ENCODE data around the gene TMEM132D.

The TMEM132D gene

DNA sequence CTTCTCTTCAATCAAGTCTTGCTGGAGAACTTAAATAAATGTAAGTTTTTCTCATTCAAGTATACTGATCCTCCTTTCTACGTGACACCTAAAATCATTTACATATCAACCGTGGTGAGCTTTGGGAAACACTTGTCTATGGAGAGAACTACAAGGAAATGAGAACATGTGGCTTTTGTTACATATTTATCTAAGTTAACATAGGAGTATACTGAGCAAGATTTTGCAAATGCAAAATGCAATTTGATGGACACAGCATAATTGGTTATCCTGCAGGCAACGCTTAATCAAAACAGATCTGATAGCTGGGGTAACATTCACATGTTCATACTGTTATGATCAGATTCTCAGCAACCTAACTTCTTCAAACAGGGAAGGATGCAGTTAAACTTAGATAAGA is 376.3 kb downstream of the TMEM132D start:
- no peaks in the 10 kb centered on the region for H3K4me1 ChIP-seq (ENCODE audit: control insufficient read depth, insufficient read depth, low read length, unreplicated experiment)
- no peaks in the 10 kb centered on the region for H3K79me2 ChIP-seq (ENCODE audit: control insufficient read depth, insufficient read depth, low read length, unreplicated experiment)
- H3K4me3 ChIP-seq (ENCODE audit: low read depth, low read length) = no peak overlapping the region
- no peak overlapping the region for H3K27ac ChIP-seq (ENCODE audit: low read depth, low read length)
- H2AFZ ChIP-seq (ENCODE audit: low read length, unreplicated experiment) = no peak overlapping the region
- H3K27me3 ChIP-seq (ENCODE audit: insufficient read depth, low read length) = no peaks in the 10 kb centered on the region
- H3K36me3 ChIP-seq (ENCODE audit: insufficient read depth, low read length) = no peaks in the 10 kb centered on the region

DNA sequence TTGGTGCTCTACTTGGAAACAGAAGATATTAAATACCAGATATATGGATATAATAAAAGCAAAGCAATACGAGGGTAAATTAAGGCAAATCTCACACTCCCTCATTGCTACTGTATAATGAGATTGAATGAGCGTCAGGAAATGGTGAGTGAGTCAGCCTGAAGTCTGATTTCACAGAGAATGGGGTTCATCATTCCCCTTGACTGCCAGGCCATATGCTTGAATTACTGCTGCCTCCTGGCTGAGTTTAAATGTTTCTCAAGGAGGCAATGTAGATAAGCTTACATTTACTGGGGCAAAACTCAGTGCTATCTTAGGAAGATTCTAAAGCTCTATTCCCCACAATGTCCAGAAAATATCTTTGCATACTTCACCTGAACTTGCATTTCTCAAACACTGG is 380.2 kb downstream of the TMEM132D start:
- no peaks in the 10 kb centered on the region for H3K79me2 ChIP-seq (ENCODE audit: control insufficient read depth, insufficient read depth, low read length, unreplicated experiment)
- no peaks in the 10 kb centered on the region for H3K36me3 ChIP-seq (ENCODE audit: insufficient read depth, low read length)
- no peak overlapping the region for H3K27ac ChIP-seq (ENCODE audit: low read depth, low read length)
- no peak overlapping the region for H2AFZ ChIP-seq (ENCODE audit: low read length, unreplicated experiment)
- H3K4me3 ChIP-seq (ENCODE audit: low read depth, low read length) = no peak overlapping the region
- no peaks in the 10 kb centered on the region for H3K4me1 ChIP-seq (ENCODE audit: control insufficient read depth, insufficient read depth, low read length, unreplicated experiment)
- no peaks in the 10 kb centered on the region for H3K27me3 ChIP-seq (ENCODE audit: insufficient read depth, low read length)

DNA sequence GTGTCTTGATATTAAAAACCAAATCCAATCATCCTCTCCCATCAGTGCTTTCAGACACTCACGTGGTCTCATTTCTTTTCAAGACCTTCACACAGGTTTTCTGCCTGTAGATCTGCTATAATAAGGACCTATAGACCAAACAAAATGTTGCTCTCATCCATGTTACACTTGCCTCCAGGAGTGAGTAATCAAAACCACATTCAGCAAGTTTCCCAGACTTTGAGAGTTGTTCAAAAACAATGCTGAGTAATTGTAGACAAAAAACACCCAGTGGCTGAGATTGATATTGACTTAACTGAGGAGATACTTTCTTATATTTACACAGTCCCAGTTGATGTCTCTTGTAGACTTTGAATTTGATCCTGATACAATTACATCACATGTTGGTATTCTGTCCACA is 383.1 kb downstream of the TMEM132D start:
- no peaks in the 10 kb centered on the region for H3K36me3 ChIP-seq (ENCODE audit: insufficient read depth, low read length)
- no peak overlapping the region for H2AFZ ChIP-seq (ENCODE audit: low read length, unreplicated experiment)
- H3K4me1 ChIP-seq (ENCODE audit: control insufficient read depth, insufficient read depth, low read length, unreplicated experiment) = no peaks in the 10 kb centered on the region
- no peaks in the 10 kb centered on the region for H3K79me2 ChIP-seq (ENCODE audit: control insufficient read depth, insufficient read depth, low read length, unreplicated experiment)
- no peak overlapping the region for H3K4me3 ChIP-seq (ENCODE audit: low read depth, low read length)
- H3K27me3 ChIP-seq (ENCODE audit: insufficient read depth, low read length) = no peaks in the 10 kb centered on the region
- H3K27ac ChIP-seq (ENCODE audit: low read depth, low read length) = no peak overlapping the region

DNA sequence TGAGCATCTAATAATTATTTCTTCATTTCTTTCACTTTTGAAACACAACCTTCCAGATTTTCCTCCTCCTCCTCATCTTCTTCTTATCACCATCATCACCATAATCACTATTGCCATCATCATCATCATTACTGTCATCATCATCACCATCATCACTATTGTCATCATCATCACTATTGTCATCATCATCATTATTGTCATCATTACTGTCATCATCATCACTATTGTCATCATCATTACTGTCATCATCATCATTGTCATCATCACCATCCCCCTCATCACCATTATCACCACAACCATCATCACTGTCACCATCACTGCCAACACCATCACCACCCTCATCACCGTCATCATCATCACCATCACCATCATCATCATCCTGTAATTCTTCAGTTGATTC is 400.0 kb downstream of the TMEM132D start:
- Histone ChIP-seq H3K27ac (ENCODE audit: low read depth, low read length) (no peak overlapping the region), H3K36me3 (ENCODE audit: insufficient read depth, low read length) (no peaks in the 10 kb centered on the region), H2AFZ (ENCODE audit: low read length, unreplicated experiment) (no peak overlapping the region), H3K79me2 (ENCODE audit: control insufficient read depth, insufficient read depth, low read length, unreplicated experiment) (no peaks in the 10 kb centered on the region), H3K4me3 (ENCODE audit: low read depth, low read length) (no peak overlapping the region), H3K4me1 (ENCODE audit: control insufficient read depth, insufficient read depth, low read length, unreplicated experiment) (no peaks in the 10 kb centered on the region), H3K27me3 (ENCODE audit: insufficient read depth, low read length) (no peaks in the 10 kb centered on the region)

DNA sequence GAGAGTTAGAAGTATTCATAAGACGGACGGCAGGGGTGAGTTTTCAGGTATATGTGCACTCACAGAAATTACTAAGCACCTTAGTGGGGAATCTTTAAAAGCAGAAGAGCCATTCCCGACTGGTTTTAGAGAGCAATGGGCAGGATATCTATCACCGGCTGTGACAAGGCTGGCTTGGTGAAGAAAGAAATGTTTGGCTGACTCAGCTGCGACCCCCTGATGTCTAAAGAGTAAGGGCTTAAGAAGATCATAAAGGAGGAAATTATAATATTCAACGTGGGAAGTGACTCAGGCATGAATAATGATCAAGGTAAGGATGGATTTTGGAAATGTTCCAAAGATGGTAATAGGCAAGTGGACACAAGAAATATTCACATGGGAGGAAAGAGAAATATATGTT is 407.6 kb downstream of the TMEM132D start:
- Histone ChIP-seq H3K79me2 (ENCODE audit: control insufficient read depth, insufficient read depth, low read length, unreplicated experiment) (no peaks in the 10 kb centered on the region), H3K36me3 (ENCODE audit: insufficient read depth, low read length) (no peaks in the 10 kb centered on the region), H3K4me3 (ENCODE audit: low read depth, low read length) (no peak overlapping the region), H3K27ac (ENCODE audit: low read depth, low read length) (no peak overlapping the region), H3K27me3 (ENCODE audit: insufficient read depth, low read length) (no peaks in the 10 kb centered on the region), H3K4me1 (ENCODE audit: control insufficient read depth, insufficient read depth, low read length, unreplicated experiment) (no peaks in the 10 kb centered on the region), H2AFZ (ENCODE audit: low read length, unreplicated experiment) (no peak overlapping the region)

DNA sequence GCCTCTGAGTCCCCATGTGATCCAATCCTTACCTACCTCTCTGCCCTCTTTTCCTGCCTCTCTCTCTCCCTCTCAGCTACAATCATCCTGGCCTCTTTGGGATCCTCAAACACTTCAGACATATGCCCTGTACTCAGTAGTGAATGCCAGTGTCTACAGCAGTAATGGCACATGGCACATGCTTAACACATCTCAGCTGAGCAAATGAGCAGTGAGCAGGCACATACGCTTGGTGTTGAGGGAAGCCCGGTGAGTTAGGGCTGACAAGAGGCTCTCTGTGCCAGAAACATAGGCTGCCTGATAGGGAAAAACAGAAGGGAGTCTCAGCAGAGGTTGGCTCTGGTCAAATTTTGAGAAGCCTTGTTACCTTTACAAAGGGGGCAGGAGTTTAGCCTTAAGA is 409.1 kb downstream of the TMEM132D start:
- H3K4me3 ChIP-seq (ENCODE audit: low read depth, low read length) = no peak overlapping the region
- no peaks in the 10 kb centered on the region for H3K36me3 ChIP-seq (ENCODE audit: insufficient read depth, low read length)
- no peaks in the 10 kb centered on the region for H3K79me2 ChIP-seq (ENCODE audit: control insufficient read depth, insufficient read depth, low read length, unreplicated experiment)
- no peaks in the 10 kb centered on the region for H3K4me1 ChIP-seq (ENCODE audit: control insufficient read depth, insufficient read depth, low read length, unreplicated experiment)
- H2AFZ ChIP-seq (ENCODE audit: low read length, unreplicated experiment) = no peak overlapping the region
- H3K27ac ChIP-seq (ENCODE audit: low read depth, low read length) = no peak overlapping the region
- no peaks in the 10 kb centered on the region for H3K27me3 ChIP-seq (ENCODE audit: insufficient read depth, low read length)

DNA sequence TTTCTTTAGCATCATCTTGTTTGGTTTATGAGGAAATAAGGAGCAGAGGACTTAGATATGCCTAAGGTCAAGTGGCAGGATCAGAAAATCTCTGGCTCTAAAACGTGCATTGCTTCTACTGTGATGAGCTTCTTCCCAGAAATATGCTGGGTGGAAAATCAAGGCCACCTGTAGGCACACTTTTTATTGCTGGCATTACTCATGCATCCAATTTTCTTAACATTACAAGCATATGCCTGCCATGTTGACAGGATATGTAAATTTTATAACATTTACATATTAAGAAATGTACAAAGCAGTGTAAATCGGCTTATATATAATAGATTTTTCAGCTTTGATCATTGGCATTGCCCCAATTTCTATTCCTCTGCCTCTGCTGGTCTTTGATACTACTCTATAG is 409.6 kb downstream of the TMEM132D start:
- no peak overlapping the region for H2AFZ ChIP-seq (ENCODE audit: low read length, unreplicated experiment)

DNA sequence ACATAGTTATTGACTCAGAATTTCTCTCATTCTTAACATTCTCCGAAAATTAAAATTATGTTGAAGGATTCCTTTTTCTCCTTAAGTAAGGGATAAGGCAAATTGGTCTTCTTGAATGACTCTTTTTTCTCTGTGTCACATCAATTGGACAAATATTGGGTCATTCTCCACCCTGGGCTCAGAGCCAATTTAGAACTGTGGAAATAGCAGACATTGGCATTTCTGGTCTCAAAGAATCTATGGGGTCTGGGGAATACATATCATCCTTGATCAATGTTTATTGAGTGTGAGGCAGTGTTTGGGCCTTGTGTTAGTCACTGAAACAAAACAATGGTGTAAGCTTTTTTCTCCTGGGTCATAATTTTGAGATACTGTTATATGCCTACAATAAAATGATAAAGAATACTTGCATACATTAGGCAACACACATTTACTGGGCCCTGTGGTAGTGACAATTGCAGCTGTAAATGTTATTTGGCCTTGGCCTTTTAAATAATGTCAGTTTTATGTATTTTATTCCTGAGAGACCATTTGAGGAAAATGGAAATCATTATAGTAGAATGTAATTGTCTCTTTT is 414.6 kb downstream of the TMEM132D start:
- no peaks in the 10 kb centered on the region for H3K79me2 ChIP-seq (ENCODE audit: control insufficient read depth, insufficient read depth, low read length, unreplicated experiment)
- H3K27me3 ChIP-seq (ENCODE audit: insufficient read depth, low read length) = no peaks in the 10 kb centered on the region
- no peak overlapping the region for H2AFZ ChIP-seq (ENCODE audit: low read length, unreplicated experiment)
- no peaks in the 10 kb centered on the region for H3K4me1 ChIP-seq (ENCODE audit: control insufficient read depth, insufficient read depth, low read length, unreplicated experiment)
- no peaks in the 10 kb centered on the region for H3K36me3 ChIP-seq (ENCODE audit: insufficient read depth, low read length)
- H3K4me3 ChIP-seq (ENCODE audit: low read depth, low read length) = no peak overlapping the region
- no peak overlapping the region for H3K27ac ChIP-seq (ENCODE audit: low read depth, low read length)

More for the DNA sequence above, 409.6 kb downstream of the TMEM132D start:
- H3K27ac ChIP-seq (ENCODE audit: low read depth, low read length) = no peak overlapping the region
- H3K4me3 ChIP-seq (ENCODE audit: low read depth, low read length) = no peak overlapping the region
- H3K79me2 ChIP-seq (ENCODE audit: control insufficient read depth, insufficient read depth, low read length, unreplicated experiment) = no peaks in the 10 kb centered on the region
- no peaks in the 10 kb centered on the region for H3K27me3 ChIP-seq (ENCODE audit: insufficient read depth, low read length)
- no peaks in the 10 kb centered on the region for H3K36me3 ChIP-seq (ENCODE audit: insufficient read depth, low read length)
- H3K4me1 ChIP-seq (ENCODE audit: control insufficient read depth, insufficient read depth, low read length, unreplicated experiment) = no peaks in the 10 kb centered on the region

DNA sequence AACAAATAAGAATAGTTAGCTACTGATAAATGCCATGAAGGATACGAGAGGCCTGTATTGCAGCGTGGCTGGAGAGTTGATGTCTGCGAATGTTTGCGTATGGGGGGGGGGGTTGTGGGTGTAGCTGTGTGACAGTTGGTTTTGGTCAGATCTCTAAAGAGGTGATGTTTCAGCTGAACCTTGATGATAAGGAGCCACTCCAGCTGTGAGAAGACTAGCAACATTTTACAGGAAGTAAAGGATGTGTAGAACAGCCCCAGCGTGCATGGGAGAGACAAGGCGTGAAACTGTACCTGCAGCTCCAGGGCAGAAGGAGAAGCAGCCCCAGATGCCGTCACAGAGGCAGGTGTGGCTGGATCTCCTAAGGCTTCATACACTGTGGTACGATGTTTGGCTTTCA is 416.9 kb downstream of the TMEM132D start:
- Histone ChIP-seq H3K4me3 (ENCODE audit: low read depth, low read length) (no peak overlapping the region), H2AFZ (ENCODE audit: low read length, unreplicated experiment) (no peak overlapping the region), H3K27me3 (ENCODE audit: insufficient read depth, low read length) (no peaks in the 10 kb centered on the region), H3K27ac (ENCODE audit: low read depth, low read length) (no peak overlapping the region), H3K36me3 (ENCODE audit: insufficient read depth, low read length) (no peaks in the 10 kb centered on the region), H3K4me1 (ENCODE audit: control insufficient read depth, insufficient read depth, low read length, unreplicated experiment) (no peaks in the 10 kb centered on the region), H3K79me2 (ENCODE audit: control insufficient read depth, insufficient read depth, low read length, unreplicated experiment) (no peaks in the 10 kb centered on the region)

DNA sequence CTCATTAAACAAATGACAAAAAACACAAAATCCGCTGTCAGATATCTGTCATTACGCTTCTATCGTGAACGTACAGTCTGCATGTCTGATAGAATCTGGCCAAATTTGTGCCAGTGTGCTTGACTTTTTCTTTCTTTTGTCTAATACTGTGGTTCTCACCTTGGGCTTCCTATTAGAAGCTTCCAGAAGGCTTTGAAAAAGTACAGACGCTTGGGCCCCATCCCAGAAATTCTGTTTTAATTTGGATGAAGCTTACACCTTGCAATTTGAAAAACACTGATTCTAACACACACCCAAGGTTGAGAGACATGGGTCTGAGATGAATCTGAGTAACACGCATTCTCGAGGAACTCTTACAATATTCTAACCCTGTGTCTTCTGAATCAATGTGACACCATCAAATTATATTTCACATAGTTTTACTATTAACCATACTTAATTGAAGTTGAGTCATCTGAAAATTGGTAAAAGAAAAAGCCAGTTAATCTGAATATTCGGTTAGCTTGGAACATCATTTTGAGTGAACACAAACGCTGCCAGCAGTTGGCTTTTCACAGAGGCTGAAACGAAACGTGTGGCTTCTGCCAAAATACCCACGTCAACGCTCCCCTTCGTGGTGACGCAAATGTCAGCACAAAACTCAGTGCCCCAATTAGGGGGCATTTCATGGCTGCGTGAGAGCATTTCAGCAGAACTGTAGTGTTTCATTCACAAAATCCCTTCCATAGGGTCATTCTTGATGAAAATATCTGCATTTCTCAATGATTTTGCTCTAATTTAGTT is 420.5 kb downstream of the TMEM132D start:
- Histone ChIP-seq H3K4me3 (ENCODE audit: low read depth, low read length) (no peak overlapping the region), H3K36me3 (ENCODE audit: insufficient read depth, low read length) (no peaks in the 10 kb centered on the region), H3K27me3 (ENCODE audit: insufficient read depth, low read length) (no peaks in the 10 kb centered on the region), H3K79me2 (ENCODE audit: control insufficient read depth, insufficient read depth, low read length, unreplicated experiment) (no peaks in the 10 kb centered on the region), H3K27ac (ENCODE audit: low read depth, low read length) (no peak overlapping the region), H3K4me1 (ENCODE audit: control insufficient read depth, insufficient read depth, low read length, unreplicated experiment) (no peaks in the 10 kb centered on the region), H2AFZ (ENCODE audit: low read length, unreplicated experiment) (no peak overlapping the region)

DNA sequence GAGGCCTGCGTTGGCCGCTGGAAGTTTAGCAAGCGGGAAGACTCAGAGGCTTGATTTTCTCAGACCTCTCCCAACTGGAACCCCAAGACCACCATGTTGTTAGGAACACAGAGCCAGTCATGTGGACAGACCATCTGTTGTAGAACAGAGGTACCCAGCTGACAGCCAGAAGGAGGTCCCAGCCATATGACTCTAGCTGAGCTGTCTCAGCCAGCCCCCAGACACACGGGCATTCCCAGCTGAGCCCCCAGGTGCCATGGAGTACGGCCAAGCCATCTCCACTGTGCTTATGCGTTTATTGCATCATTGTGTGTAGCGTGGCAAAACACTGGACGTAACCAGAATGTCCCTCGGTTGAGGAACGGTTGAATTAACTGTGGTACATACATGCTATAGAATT is 421.9 kb downstream of the TMEM132D start:
- Histone ChIP-seq H3K27ac (ENCODE audit: low read depth, low read length) (no peak overlapping the region), H3K4me1 (ENCODE audit: control insufficient read depth, insufficient read depth, low read length, unreplicated experiment) (no peaks in the 10 kb centered on the region), H3K4me3 (ENCODE audit: low read depth, low read length) (no peak overlapping the region)

More for the DNA sequence above, 421.9 kb downstream of the TMEM132D start:
- no peaks in the 10 kb centered on the region for H3K36me3 ChIP-seq (ENCODE audit: insufficient read depth, low read length)
- no peaks in the 10 kb centered on the region for H3K27me3 ChIP-seq (ENCODE audit: insufficient read depth, low read length)
- H2AFZ ChIP-seq (ENCODE audit: low read length, unreplicated experiment) = no peak overlapping the region
- no peaks in the 10 kb centered on the region for H3K79me2 ChIP-seq (ENCODE audit: control insufficient read depth, insufficient read depth, low read length, unreplicated experiment)

Data from ACC112 (cell line).